Stimulated activated CD4-positive, alpha-beta T cell treated with anti-CD3 and anti-CD28 coated beads, Interleukin-4, amount 100 ng/mL, for 24 hours (primary cell): ENCODE data around the gene ZFP1.

Experiments
- DNase-seq: peaks from one replicate; pipeline ENCODE4 v3.0.0-alpha.2; 2020

ZFP1 gene

DNA sequence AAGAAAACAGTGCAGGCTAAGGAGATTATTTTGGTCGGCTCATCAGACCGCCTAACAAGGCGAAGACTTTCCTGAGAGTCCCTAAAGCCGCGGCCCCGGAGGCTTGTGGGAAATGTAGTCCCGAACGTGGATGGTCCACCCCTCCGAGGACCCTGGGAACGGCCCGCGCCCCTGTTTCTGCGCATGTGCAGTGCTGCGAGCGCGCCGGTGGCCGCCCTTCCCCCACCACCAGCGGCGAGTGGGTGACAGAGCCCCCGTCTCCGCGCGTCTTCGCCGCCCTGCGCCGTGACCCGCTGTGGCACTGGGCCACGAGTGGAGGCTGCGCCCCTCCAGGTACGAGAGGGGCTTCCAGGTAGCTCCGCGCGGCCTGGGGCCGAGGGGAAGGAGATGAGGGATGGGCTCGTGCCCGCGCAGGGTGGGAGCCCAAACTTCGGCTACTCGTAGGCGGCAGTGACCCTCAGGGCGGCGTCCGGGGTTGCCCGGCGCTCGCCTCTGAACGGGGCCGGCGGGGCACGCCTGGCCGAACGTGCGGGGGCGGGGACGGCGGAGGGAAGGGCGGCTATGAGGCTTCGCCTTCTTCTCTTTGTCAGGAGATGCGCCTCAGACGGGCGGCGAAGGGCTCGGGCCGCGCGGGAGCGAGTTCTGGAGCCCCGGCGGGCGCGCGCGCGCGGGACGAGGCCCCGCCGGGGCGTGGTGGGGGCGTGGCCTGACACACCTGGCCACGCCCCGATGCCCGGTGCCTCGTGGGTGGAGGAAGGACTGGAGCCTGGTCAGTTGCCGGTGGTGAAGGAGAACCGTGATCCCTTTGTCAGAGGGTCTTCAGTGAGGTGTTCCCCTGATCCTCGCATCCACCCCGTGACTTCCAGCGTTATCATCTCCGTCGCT lies at the start of gene ZFP1:
Gene ZFP1 (plus strand): TSS at position 214 of the 885 bp plus-strand sequence. CDS start 4,428 bp downstream, outside the sequence.
- DNase-seq, result peak; percentile 95

DNA sequence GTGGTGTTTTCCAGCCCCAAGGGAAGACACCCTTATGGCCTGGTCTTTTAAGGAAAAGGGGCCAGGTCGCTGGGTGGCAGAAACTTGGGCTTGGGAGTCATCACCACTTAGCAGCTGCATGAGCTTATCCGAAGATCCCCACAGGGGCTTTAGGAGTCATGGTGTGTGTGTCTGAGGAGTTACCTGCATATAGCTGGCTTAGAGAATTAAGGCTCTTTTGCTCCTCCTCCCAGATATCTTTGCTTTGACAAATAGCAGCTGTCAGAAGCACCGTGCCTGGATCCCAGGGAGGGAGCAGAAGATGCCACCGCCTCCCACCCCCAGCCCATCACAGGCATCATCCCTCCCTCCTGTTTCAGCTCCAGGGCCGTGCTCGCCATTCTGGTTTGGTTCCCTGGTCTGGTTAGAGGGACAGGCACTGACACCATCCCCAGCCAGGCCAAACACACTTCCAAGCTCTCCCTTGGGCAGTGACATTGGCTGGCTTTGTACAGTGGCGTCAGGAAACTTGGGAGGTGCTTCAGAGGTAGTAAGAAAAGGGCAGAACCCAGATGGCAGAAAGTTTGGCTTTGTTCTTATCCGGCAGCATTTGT lies 49.2 kb upstream of the ZFP1 start:
- no peak for DNase-seq

DNA sequence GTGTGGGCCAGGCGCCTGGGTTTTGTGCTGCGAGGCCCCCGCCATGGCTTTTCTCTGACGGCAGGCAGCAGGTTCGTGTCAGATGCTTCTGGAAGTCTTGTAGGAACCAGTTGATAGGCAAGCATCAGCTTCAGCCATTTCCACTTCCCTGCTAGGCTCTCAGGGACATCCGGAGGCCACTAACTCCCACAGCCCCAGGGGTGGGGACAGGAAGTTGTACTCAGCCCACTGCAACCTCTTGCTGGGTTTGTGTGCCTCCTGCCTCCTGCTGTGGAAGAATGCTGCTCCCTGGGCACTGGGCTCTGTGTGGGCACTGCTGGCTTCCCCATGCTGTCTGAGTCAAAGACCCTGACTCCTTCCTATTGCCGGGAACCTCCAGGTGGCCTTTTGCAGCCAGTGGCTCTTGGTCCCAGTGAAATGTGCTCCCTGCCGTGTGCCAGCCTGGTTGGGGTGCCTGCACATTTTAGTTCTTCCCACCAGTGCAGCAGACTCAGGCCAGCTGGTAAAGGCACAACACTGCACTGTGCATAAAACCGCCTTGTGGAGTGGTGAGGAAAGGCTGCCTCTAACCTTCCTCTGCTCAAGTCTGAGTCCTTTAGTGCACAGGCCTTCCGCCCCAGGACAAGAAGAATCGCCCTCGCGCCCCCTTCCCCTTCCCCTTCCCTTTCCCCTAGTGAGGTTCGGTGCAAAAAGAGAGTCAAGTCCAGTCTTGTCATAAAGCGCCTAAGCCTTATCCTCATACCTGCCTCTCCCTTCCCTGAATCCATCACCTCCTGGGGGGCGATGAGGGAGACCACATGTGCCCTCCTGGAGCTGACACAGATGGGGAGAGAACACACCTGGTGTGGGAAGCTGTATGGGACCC lies 48.4 kb upstream of the ZFP1 start:
- DNase-seq, result peak; percentile 40

DNA sequence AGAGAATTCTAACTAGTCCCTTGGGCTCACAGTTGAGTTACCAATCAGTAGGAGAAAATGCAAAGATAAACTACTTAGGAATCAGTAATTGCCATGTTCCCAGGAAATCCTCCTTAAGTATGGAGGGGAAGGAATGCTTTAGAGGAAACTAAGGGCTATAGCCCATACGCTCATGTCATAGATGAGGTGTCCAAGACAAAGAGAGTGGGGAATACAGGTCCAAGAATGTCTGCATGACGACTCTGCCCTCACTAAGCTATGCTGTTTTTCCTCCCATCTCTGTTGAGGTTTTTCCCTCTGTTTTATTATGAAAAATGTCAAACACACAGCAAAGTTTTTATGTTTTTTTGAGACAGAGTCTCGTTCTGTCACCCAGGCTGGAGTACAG lies 47.7 kb upstream of the ZFP1 start:
- DNase-seq, result no peak

DNA sequence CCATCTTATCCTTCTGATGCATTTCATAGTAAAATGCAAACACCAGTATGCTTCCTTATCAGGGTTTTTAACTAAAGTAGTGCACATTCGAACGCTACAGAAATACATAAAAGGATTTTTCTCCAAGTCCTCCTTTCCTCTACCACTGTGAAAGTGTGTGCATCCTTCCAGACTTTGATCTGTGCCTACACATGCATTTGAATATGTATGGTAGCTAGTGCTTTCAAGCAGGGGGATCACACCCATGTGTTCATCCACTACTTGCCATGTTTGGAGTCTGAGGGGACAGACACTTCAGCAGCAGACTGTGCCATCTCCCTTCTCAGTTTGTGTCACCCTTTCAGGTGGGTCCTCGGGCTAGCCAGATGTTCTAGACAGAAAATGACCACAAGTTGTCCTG lies 46.7 kb upstream of the ZFP1 start:
- DNase-seq, result no peak

DNA sequence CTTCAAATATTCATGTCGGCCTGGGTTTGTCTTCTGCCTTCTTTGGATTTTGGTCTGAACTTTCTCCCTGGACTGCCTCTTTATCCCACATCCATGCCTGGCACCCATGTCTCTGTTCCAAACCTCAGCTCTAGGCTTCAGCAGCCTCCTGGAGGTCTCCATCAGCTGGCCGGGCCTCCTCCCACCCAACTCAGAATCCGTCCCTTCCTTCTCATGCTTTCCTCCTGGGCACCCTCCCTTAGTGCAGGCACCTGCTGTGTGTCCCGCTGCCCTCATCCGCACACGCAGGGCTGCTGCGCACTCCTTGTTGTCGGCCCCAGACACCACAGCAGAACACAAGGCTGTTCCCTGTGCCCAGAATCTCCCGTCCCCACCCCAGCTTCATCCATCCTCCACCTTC lies 45.7 kb upstream of the ZFP1 start:
- no peak for DNase-seq

DNA sequence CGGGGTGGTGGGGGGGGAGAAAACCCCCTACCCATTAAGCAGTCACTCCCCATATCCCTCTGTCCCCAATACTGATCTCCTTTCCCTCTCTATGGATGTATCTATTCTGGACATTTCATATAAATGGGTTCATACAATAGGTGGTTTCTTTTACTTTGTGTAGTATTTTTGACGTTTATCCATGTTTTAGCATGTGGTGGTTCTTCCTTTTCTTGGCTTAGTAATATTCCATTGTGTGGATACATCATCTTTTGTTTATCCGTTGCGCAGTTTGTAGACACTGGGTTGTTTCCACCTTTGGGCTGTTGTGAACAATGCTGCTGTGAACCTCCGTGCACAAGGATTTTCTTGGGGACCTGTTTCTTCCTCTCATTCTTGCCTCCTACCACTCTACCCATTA lies 44.3 kb upstream of the ZFP1 start:
- DNase-seq, result no peak

DNA sequence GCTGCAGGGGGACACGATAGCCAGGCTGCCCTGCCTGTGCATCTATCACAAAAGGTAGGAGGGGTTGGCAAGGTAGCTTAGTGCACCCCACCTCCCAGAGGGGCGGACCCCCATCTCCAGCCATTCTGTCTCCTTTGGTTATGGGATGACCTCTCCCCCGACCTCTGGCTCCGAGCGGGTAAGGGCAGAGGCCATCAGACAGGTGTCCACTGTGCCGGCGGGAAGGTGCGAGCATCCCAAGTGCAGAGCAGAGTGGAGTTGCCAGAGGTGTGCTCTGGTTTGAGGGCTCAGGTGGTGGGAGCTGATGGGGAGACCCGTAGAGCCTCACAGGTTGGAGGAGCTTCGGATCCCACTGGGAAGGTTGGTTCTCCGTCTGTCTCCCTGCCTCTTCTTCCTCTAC lies 43.5 kb upstream of the ZFP1 start:
- no peak for DNase-seq

DNA sequence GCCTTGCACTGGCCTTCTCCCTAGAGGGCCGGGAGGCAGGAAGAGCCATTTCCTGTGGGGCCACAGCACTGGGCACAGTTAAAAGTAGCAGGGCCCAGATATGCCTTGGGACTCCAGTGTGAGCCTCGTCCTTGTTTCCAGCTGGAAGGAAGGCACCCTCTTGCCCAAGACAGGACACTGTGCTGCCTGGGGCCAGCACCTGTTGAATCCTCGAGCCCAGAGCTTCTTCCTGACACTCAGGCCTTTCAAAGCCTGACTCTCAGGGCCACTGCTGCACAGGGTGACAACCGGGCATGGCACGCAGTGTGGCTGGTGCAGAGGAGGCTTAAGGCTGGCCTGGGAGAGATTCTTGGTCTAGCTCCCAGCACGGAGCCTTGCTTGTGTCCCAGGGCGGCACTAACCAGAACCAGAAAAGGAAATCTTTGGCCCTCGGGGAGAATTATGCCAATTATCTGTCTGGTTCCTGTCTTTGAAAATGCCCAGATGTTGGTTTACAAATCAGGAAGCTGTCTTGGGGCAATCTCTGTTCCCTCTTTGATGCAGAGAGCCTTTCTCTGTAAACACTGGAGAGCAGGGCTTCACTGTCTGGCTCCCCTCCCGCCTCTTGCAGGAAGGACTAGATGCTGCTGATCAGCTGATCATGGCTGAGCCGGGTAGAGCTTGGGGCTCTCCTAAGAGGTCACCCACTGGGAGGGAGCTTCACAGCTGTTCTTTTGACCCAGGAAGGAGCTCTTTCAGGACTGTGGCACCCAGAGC lies 42.8 kb upstream of the ZFP1 start:
- DNase-seq, result no peak

DNA sequence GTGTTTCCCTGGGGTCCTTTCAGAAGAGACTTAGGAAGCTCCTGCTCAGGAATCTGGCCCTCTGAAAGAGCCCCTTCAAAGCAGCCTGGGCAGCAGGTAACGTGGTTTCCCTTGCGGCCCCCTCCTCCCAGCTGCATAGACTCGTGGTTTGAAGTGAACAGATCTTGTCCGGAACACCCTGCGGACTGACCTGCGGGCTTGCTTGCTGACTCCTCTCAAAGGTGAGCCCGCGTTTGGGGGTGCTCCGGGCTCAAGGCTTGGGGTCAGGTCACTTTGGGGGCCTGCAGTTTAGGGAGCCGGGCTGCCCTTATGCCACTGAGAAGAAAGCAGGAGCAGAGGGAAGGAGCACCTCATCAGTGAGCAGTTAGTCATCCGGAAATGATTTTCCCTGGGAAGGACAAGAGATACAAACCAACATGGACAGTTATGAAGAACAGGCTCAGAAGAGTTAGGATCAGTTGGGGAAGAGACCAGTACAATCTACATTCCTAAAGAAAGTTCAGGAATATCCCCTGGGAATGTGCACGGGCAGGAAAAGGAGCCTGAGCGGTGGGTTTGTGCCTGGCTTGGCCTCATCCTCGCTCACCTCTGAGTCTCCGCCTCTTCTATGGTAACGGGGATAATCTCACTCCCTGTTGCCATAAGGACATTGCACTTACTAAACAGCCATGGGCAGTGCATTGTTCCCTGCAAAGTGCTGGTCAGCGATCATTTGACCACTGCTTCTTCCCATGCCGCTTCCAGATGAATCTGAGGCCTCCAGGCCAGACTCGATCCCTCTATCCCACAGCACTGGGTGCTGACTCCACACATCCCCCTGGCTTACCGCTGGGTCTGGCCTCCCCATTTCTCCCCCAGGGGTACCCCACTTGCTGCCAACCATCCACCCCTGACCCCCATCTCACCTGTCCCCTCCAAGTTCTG lies 41.7 kb upstream of the ZFP1 start:
- no peak for DNase-seq

DNA sequence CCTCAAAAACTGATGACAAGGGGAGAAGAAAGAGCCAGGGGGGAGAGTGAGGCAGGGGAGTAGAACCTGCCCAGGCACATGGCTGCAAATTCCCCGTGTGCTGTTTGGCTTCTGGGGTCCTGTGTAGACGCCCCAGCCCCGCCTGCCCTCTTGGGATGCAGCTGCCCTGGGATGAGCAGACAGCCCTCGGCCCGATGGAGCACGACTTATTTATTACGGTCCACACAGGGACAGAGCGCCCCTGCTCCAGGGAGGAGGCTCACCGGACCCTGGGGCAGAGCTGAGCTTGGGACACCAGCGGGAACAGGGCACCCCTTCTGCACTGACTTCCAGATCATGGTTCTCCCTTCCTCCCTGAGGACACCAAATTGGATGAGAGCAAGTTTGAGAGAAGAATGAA lies 40.8 kb upstream of the ZFP1 start:
- DNase-seq, result no peak

DNA sequence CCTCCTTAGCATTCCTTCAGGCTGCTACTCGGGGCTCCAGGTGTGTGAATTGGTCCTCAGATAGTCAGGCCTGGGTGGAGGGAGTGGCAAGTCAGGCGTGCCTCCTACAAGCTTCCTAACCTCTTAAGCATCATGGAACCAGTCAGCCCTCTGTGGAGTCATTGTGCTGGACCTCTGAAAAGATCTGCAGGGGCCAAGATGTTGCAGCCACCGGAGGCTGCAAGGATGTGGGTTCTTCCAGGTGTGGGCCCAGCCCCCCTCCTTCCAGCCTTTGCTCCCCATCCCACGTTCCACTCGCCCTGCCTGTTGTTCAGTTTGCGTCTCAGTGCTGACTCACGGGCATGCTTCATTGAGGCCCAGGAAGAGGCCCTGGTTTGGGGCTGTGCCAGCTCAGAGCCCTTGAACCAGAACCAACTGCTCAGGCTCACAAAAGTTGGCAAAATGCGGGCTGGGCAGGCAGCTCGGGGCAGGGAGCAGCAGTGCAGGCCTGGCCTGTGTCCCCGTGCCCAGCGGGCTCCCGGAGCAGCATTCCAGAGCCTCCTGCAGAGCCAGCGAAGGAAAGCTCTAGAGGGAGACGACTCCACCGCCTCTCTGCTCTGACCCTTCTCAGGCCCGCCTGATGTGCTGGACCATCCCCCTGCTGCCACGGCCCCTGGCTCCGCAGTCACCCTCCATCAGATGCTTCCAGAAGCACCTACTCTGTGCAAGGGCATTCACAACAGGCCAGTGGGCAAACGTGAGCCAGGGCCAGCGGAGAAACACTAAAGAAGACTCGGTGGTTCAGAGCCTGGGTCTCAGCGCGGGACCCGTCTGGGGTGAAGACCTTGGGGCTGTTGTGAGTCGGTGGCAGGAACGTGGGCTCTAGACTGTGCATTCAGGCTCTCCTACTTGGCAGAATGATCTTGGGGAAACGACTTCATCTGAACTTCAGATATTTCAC lies 39.3 kb upstream of the ZFP1 start:
- DNase-seq, result peak; percentile 87

DNA sequence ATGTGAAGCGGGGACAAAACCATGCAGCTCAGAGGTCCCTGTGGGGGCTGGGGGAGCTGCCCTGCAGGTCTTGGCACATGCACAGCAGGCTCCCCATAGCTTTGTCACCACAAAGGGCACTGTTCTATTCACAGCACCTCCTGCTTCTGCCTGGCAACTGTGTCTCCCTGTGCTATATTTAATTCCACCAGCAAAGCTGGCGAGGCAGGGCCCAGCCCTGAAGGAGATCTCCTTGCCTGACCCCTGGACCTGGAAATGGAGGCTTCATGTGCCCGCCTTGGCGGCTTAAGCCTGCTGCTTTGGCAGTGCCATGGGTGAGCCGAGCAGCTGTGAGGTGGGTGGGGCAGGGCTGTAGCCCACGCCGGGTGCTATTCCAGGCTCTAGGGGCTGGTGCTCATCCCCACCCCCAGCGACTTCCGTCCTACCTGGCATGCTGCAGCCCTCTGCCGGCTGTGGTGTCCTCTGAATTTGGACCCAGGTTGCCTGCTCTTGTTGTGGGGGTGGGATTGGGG lies 38.5 kb upstream of the ZFP1 start:
- no peak for DNase-seq

DNA sequence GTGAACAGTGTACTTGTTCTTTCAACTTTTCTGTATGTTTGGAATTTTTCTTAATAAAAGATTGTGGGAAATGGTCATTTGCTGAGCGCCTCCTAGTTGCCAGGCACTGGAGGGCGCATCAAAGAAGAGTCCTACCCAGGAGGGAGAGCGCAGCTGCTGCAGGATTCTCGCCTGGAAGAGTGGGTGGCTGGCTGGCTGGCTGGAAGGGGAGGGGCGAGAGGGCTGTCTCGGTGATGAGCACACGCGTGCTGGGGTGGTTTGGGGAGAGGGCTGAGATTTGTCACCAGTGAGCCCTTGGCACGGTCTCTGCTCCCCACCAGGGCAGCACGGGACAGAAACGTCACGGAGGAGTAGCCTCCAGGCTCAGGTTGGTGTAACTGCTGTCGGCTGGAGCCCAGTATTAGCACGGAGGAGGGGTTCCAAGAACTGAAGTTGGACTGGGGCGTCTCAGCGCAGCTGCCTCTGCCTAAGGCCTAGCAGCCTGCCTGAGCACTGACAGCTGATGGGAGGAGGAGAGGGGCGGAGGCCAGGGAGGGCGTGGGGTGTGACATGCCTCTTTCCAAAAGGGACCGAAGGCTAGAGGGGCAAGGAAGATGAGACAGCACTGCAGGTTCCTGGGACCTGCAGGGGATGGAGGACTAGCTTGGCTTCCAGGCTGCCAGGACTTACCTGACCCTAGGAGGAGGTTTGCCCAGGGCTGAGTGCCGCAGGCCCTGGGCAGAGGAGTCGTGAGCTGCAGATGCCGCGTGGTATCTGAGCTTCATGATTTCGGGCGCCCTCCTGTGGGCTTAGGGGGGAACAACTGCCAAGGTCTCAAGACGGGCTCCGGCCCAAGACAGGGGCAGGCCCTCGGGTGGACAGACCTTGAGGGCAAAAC lies 37.4 kb upstream of the ZFP1 start:
- peak; percentile 86 for DNase-seq

DNA sequence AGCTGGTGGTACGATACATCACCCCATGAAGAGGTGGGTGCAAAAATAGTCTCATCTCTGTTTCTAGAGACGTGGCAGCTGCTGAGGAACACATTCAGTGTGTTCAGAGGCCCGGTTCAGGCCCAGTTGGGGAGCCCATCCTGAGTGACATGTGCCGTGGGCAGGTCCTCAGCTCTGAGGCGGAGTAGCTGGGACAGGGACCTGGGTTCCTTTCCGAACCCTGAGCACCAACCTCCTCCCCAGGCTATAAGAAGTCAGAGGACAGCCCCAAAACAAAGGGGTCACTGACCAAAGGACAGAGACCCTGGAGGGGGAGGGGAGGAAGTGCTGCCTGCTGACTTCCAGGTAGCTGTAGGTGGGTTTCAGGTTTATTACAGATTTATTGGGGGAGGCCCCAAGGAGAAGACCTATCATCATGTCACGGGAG lies 36.8 kb upstream of the ZFP1 start:
- DNase-seq, result no peak

DNA sequence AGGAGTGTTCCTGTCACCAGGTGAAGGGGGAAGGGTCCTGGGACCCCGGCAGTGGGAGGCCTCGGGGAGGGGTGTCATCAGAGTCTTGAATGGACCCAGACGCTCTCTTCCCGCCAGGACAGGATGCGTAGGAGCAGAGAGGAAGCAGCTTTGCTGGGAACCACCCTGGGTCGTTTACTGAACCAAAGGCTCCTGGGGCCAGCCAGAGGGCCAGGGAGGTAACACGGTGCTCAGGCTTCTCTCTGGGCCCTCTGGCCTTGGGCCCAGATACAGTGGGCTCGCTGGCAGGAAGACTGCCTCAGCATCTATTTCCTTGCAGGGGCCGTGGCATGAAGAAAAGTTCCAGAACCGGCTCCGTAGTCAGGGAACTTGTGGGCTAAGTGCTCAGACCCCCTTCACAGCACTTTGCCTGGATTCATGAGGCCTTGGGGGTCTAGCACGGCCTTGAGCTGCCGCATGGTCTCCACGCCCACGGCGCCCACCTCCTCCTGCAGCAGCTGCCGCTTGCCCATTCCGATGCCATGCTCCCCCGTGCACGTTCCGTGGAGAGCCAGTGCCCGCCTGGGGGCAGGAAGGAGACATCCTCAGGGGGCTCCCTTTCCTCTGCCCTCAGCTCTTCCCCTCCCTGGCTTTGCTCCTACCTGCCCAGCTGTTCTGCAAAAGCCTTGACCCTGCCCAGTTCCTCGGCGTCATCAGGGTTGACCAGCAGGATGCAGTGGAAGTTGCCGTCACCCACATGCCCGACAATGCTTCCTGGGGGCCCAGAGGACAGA lies 36.2 kb upstream of the ZFP1 start:
- no peak for DNase-seq

DNA sequence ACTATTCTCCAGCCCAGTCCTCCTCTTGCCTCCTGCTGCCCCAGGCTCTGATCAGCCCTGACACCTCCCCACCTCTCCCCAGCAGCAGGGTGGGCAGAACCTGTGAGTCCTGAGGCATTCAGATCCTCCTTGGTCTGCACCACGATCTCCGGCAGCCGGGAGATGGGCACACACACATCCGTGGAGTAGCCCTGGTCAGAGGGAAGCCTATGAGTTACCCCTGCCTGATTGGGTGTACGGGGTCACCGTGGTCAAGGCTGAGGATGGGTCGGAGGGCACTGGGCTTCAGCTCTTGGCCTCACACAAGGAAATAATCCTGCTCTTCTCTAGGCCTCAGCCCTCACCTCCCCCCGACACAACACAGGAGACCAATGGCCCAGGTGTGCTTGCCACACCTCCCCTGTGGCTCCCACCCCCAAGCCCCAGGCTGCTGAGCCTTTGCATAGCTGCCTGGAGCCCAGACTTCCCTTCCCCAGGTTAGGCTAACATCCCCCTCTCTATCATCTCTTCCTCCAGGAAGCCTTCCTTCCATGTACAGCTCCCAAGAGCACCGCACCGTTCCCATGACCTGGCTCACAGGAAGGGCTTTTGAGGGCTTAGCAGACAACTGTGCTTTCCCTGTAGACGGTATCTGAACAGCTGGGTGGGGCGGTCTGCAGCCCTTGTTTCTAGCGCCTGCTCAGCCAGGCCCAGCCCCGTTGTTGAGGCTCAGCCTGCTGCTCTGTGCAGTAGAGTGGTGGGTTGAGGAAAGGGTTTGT lies 35.4 kb upstream of the ZFP1 start:
- no peak for DNase-seq
